Measurements from ENCODE around the gene CEP41.

- TF ChIP-seq POLR2AphosphoS5 (IDR thresholded peaks at IDR 0.05; ENCODE audit: insufficient read depth in 1 of 2, low read depth in 1 of 2): no peak
- no peak for TF ChIP-seq CTCF (IDR thresholded peaks at IDR 0.05)
- no peak for TF ChIP-seq POLR2A (IDR thresholded peaks at IDR 0.05)
Observed at GRCh38 chr7:130436253-130436652, 4.6 kb downstream of the CEP41 start.

Measured in vagina (tissue), 2 donors.